Trophoblast cell (in vitro differentiated cells and primary cell): ENCODE measurements around the gene LGALS3.

Experiments used
- DNase-seq, 2 donors: peaks; one replicate each; pipeline ENCODE4 v3.0.0-alpha.2; 2016
- H2AFZ ChIP-seq: 2 replicates; pipeline ENCODE4 v1.6.1; 2013; ENCODE audit warnings: low read length, moderate library complexity, mild to moderate bottlenecking; ENCODE audit not compliant: insufficient read depth, poor library complexity
- H2AK5ac ChIP-seq: 2 replicates; pipeline ENCODE4 v1.6.1; 2013; ENCODE audit warnings: mild to moderate bottlenecking, low read length
- H2BK120ac ChIP-seq: 2 replicates; pipeline ENCODE4 v1.6.1; 2013; ENCODE audit warnings: low read length, mild to moderate bottlenecking, moderate library complexity; ENCODE audit not compliant: insufficient read depth, poor library complexity
- H2BK12ac ChIP-seq: 2 replicates; pipeline ENCODE4 v1.6.1; 2013; ENCODE audit warnings: mild to moderate bottlenecking, low read length, moderate library complexity
- H2BK5ac ChIP-seq: 2 replicates; pipeline ENCODE4 v1.6.1; 2013; ENCODE audit warnings: low read length, low read depth, moderate library complexity, mild to moderate bottlenecking; ENCODE audit not compliant: poor library complexity
- H3K14ac ChIP-seq: 2 replicates; pipeline ENCODE4 v1.6.1; 2013; ENCODE audit warnings: mild to moderate bottlenecking, low read length
- H3K18ac ChIP-seq: 2 replicates; pipeline ENCODE4 v1.6.1; 2013; ENCODE audit warnings: mild to moderate bottlenecking, low read length
- H3K23ac ChIP-seq: 2 replicates; pipeline ENCODE4 v1.6.1; 2013; ENCODE audit warnings: low read length
- H3K27ac ChIP-seq: 2 replicates; pipeline ENCODE4 v1.5.1; 2013; ENCODE audit warnings: low read depth, mild to moderate bottlenecking, inconsistent platforms, low read length, moderate library complexity
- H3K27me3 ChIP-seq: 2 replicates; pipeline ENCODE4 v1.6.1; 2013; ENCODE audit warnings: inconsistent platforms, mild to moderate bottlenecking, low read length, moderate library complexity; ENCODE audit not compliant: insufficient read depth
- H3K36me3 ChIP-seq, 2 experiments: 1 replicate in 1 of 2; 2 replicates in 1 of 2; pipeline ENCODE4 v1.6.1; 2013; ENCODE audit warnings: low read length in 2 of 2, mild to moderate bottlenecking in 2 of 2, moderate library complexity in 1 of 2; ENCODE audit not compliant: insufficient read depth in 2 of 2, control insufficient read depth in 1 of 2
- H3K4ac ChIP-seq: 2 replicates; pipeline ENCODE4 v1.6.1; 2013; ENCODE audit warnings: low read depth, mild to moderate bottlenecking, low read length, moderate library complexity
- H3K4me1 ChIP-seq, 2 experiments: 1 replicate in 1 of 2; 2 replicates in 1 of 2; pipeline ENCODE4 v1.6.1; 2013; ENCODE audit warnings: low read length in 2 of 2, mild to moderate bottlenecking in 2 of 2, moderate library complexity in 1 of 2; ENCODE audit not compliant: insufficient read depth in 2 of 2, control insufficient read depth in 1 of 2
- H3K4me2 ChIP-seq: 2 replicates; pipeline ENCODE4 v1.6.1; 2013; ENCODE audit warnings: inconsistent platforms, mild to moderate bottlenecking, low read length, moderate library complexity
- H3K4me3 ChIP-seq: 2 replicates; pipeline ENCODE4 v1.5.1; 2013; ENCODE audit warnings: mild to moderate bottlenecking, low read depth, low read length, inconsistent platforms
- H3K79me1 ChIP-seq: one replicate; pipeline ENCODE4 v1.6.1; 2013; ENCODE audit warnings: low read length
- H3K79me2 ChIP-seq: 2 replicates; pipeline ENCODE4 v1.6.1; 2013; ENCODE audit warnings: low read length, mild to moderate bottlenecking; ENCODE audit not compliant: control insufficient read depth, insufficient read depth, poor library complexity
- H3K9ac ChIP-seq: 2 replicates; pipeline ENCODE4 v1.6.1; 2013; ENCODE audit warnings: mild to moderate bottlenecking, low read length
- H3K9me3 ChIP-seq: 2 replicates; pipeline ENCODE4 v1.6.1; 2013; ENCODE audit warnings: low read depth, mild to moderate bottlenecking, control low read depth, inconsistent platforms, low read length; ENCODE audit not compliant: insufficient read depth
- H4K12ac ChIP-seq: 2 replicates; pipeline ENCODE4 v1.6.1; 2013; ENCODE audit warnings: low read depth, mild to moderate bottlenecking, low read length, moderate library complexity
- H4K8ac ChIP-seq: 2 replicates; pipeline ENCODE4 v1.6.1; 2013; ENCODE audit warnings: low read depth, mild to moderate bottlenecking, low read length, moderate library complexity
- H4K91ac ChIP-seq: one replicate; pipeline ENCODE4 v1.6.1; 2013; ENCODE audit warnings: low read depth, mild to moderate bottlenecking, low read length, moderate library complexity
- WGBS: extraction: QIAGEN DNeasy Blood & Tissue Kit; methylation state at CpG from one replicate; pipeline ENCODE4 v1.1.7; 2013; ENCODE audit warnings: missing lambda C conversion rate; ENCODE audit not compliant: insufficient read length, insufficient coverage; ENCODE audit errors: extremely low coverage; 5-methylcytosine and 5-hydroxymethylcytosine counted together

LGALS3 gene

GRCh38 chr14:55139696-55140509 lies 10.9 kb downstream of the LGALS3 start:
- Histone ChIP-seq H3K23ac (no peak overlapping the region), H3K27me3 (no peaks in the 10 kb centered on the region), H3K79me2 (no peaks in the 10 kb centered on the region), H3K36me3 (peaks cover 21 to 31% of the 10 kb centered on the region in 2 experiments), H2BK120ac (no peak overlapping the region), H3K9ac (no peak overlapping the region), H3K27ac (no peak overlapping the region), H4K8ac (no peak overlapping the region), H3K4me2 (no peak overlapping the region), H3K4me3 (no peak overlapping the region), H3K79me1 (peaks cover 2% of the 10 kb centered on the region), H4K12ac (no peak overlapping the region), H3K4me1 (peaks cover 3 to 9% of the 10 kb centered on the region in 2 experiments), H3K18ac (no peak overlapping the region), H3K9me3 (no peaks in the 10 kb centered on the region), H2BK5ac (no peak overlapping the region), H3K4ac (no peak overlapping the region), H3K14ac (no peak overlapping the region), H2BK12ac (no peak overlapping the region), H2AK5ac (no peak overlapping the region), H2AFZ (no peak overlapping the region), H4K91ac (no peak overlapping the region)
- DNase-seq = no peak
- no CpG with 5 or more reads among the region's 4 CpGs for WGBS

GRCh38 chr14:55141825-55142224 lies 12.8 kb downstream of the LGALS3 start:
- H3K4me1 ChIP-seq = peaks cover 3 to 5% of the 10 kb centered on the region in 2 experiments
- no peak overlapping the region for H4K8ac ChIP-seq
- no peak overlapping the region for H3K4me3 ChIP-seq
- H3K23ac ChIP-seq = no peak overlapping the region
- no peak overlapping the region for H3K9ac ChIP-seq
- H2AK5ac ChIP-seq = no peak overlapping the region
- H3K79me1 ChIP-seq = peaks cover 2% of the 10 kb centered on the region
- no peak overlapping the region for H2BK12ac ChIP-seq
- H2BK120ac ChIP-seq = no peak overlapping the region
- H4K12ac ChIP-seq = no peak overlapping the region
- no CpG with 5 or more reads among the region's 3 CpGs for WGBS
- no peak overlapping the region for H3K4me2 ChIP-seq
- H3K14ac ChIP-seq = no peak overlapping the region
- no peak overlapping the region for H3K18ac ChIP-seq
- H3K27ac ChIP-seq = no peak overlapping the region
- H3K9me3 ChIP-seq = no peaks in the 10 kb centered on the region
- H3K27me3 ChIP-seq = no peaks in the 10 kb centered on the region
- no peak overlapping the region for H2AFZ ChIP-seq
- H2BK5ac ChIP-seq = no peak overlapping the region
- H3K79me2 ChIP-seq = no peaks in the 10 kb centered on the region
- no peak overlapping the region for H3K4ac ChIP-seq
- no peak for DNase-seq
- peaks cover 23 to 35% of the 10 kb centered on the region in 2 experiments for H3K36me3 ChIP-seq
- no peak overlapping the region for H4K91ac ChIP-seq

GRCh38 chr14:55142466-55142865 lies 13.4 kb downstream of the LGALS3 start:
- Histone ChIP-seq H2AFZ (no peak overlapping the region), H3K79me2 (no peaks in the 10 kb centered on the region), H3K27me3 (no peaks in the 10 kb centered on the region), H3K4me3 (no peak overlapping the region), H4K12ac (no peak overlapping the region), H4K8ac (no peak overlapping the region), H3K9ac (no peak overlapping the region), H3K9me3 (no peaks in the 10 kb centered on the region), H3K4ac (no peak overlapping the region), H4K91ac (no peak overlapping the region), H2AK5ac (no peak overlapping the region), H3K4me1 (peaks cover under 1% of the 10 kb centered on the region in 2 experiments), H3K27ac (no peak overlapping the region), H2BK5ac (no peak overlapping the region), H3K14ac (no peak overlapping the region), H3K36me3 (peaks cover 23 to 35% of the 10 kb centered on the region in 2 experiments), H3K23ac (no peak overlapping the region), H2BK120ac (no peak overlapping the region), H3K4me2 (no peak overlapping the region), H2BK12ac (no peak overlapping the region), H3K79me1 (peaks cover under 1% of the 10 kb centered on the region), H3K18ac (no peak overlapping the region)
- no CpG with 5 or more reads among the region's 2 CpGs for WGBS
- no peak for DNase-seq

GRCh38 chr14:55146425-55146824 lies 17.4 kb downstream of the LGALS3 start:
- Histone ChIP-seq H3K4me2 (no peak overlapping the region), H3K79me1 (no peaks in the 10 kb centered on the region), H3K23ac (no peak overlapping the region), H4K12ac (no peak overlapping the region), H3K27ac (no peak overlapping the region), H2BK120ac (no peak overlapping the region), H2BK5ac (no peak overlapping the region), H4K91ac (no peak overlapping the region), H3K18ac (no peak overlapping the region), H3K27me3 (no peaks in the 10 kb centered on the region), H3K9ac (no peak overlapping the region), H3K4me1 (no peaks in the 10 kb centered on the region), H3K79me2 (no peaks in the 10 kb centered on the region), H3K4ac (no peak overlapping the region), H3K36me3 (peaks cover 17 to 19% of the 10 kb centered on the region in 2 experiments), H2BK12ac (no peak overlapping the region), H3K14ac (no peak overlapping the region), H2AFZ (no peak overlapping the region), H2AK5ac (no peak overlapping the region), H4K8ac (no peak overlapping the region), H3K4me3 (no peak overlapping the region), H3K9me3 (no peaks in the 10 kb centered on the region)
- no CpG with 5 or more reads among the region's 2 CpGs for WGBS
- DNase-seq = no peak
